Fibroblast of skin of left quadriceps (primary cell): Measurements from ENCODE around the gene CPNE1.

Experiments
- DNase-seq, 2 experiments: peaks; one replicate each; pipeline ENCODE4 v3.0.0-alpha.2; 2013; ENCODE audit warnings: low read depth in 2 of 2

Gene CPNE1

DNA sequence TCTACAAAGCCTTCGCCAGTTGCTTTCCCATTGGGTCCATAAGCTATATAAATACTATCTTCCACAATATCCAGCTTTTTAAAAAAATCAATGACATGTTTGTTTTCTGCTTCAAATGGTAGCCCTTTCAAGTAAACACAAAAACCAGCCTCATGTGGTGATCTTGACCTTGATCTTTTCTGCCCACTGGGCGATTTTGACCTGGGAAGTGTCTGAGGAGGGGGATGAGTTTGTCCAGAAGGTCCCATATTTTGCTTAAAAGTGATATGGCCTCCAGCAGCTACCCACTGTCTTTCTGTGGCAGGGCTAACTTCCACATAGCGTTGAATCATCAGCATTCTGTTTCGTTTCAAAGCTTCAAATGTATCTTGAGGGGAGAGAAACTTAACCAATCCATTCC, 10.8 kb downstream of the CPNE1 start:
- no peak for DNase-seq

DNA sequence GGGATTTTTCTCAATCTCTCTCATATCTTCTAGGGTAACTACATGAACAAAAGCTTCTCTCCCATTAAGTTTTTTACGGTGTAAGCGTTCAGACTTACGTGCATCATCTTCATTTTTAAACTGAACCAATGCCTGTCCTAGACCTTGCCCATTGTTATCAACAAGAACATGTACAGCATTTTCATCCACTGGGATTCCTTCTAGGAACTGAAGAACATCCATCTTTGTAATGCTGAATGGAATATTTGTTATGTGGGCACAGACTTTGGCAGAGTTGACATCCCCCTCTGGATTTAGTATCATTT, 11.3 kb downstream of the CPNE1 start:
- no peak for DNase-seq

DNA sequence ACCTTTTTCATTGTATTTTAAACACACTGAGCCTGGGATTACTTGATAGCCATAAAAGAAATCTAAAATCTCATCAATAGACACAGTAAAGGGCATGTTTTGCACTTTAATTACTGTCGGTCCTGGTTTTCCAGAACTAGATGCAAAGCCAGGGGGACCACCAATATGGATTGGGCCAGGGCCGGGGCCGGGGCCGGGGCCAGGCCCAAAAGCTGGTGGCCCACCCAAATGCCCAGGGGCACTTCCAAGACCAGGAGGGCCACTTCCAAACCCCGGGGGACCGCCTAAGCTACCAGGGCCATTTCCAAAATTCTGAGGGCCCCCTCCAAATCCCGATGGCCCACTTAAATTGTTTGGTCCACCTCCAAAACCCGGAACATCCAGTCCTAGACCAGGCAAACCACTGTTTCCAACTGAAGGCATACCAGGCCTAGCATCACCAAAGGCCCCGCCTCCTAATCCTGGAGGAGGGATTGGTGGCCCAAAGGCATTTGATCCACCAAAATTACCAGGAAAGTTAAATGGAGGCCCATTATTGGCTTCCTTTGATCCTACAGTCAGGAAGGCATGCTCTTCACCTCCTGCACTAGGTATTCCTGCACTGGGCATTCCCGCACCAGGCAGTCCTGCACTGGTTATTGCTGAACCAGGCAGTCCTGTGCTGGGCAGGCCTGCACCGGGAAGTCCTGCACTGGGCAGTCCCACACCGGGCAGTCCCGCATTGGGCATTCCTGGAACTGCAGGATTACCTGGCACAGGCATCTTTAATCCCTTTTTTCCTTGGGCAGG, 11.9 kb downstream of the CPNE1 start:
- no peak for DNase-seq

DNA sequence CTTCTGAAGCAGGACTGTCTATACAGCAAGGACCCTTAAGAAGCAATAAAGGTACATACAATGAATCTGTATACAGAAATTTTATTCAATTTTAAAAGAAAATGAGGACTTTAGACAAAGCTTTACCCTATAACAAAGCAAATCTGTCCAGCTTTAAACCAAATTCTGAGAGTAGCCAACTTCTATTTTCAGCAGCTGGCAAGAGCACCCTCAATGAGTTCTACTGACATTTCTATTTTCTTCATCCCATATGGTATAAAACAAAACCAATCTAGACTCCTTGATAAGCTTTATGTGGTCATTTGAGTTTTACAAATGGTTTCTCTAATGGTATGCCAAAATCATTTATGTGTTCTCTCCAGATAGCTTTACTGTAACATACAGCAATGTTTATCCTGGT, 12.7 kb downstream of the CPNE1 start:
- no peak for DNase-seq

DNA sequence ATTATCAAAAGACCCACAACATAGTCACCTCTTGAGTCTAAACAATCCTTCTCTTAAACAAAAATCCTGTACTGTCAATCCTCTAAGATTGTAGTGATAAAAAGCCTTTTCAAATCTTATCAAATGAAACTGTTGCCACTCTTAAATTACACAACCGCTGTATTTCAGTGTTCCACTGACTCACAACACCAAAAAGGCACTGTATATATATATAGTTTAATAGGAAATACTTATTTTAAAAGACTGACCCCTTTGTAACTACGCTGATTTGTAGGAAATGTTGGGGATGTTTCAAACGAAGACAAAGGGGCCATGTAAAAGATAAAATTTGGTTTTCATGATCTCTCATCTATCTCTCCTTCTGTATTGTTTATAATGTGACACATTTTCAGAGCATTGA, 14.1 kb downstream of the CPNE1 start:
- no peak for DNase-seq

DNA sequence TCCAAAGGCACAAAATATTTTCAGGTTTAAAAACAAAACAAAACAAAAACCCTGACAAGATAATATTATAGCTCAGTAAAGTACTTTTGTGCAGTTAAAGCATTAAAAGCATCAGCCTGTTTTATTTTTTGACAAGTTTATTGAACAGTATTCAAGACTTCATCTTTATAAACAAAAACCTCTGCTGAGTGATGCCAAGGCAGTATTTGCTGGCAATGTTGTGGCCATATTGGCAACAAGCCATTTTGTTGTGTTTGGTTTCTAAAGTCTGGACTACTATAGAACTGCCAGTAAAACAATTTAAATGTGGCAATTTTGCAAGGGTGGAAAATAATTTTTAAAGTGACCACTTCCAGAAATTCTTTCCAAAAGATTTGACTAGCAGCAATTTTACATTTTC, 15.9 kb downstream of the CPNE1 start:
- DNase-seq, result no peak

DNA sequence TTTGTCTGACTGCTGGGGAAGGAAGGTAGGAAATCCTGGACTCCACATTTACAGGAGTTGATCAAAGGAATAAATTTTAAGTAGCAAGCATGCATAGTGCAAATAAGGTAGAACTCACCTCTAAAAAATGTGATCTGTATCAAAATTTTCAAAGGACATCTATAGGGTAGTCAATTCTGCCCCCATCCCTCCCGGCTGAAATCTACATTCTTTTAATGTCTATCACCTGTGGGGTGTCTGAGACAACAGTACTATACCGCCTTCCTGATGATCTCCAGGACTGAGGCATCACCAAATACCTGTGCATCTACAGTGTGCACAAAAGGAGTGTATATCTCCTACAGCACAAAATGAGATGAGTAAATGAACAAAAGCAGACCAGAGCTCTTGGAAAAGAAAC, 19.9 kb downstream of the CPNE1 start:
- DNase-seq, result no peak

DNA sequence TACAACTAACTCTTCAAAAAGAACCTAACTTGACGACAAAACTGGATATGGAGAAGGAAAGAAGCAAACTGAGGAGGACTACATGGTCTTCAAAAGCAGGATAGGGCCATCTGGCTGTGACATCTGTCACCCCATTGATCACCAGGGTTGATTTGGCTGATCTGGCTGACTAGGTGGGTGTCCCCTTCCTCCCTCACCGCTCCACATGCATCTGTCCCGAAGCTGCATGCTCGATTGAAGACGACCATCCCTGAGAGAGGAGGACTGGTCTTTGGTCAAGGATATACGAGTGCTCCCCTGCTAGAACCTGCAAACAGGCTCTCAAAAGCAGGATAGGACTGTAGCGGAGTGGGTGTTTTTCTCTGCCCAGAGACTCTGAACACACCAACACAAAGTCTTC, 21.7 kb downstream of the CPNE1 start:
- DNase-seq, result no peak

DNA sequence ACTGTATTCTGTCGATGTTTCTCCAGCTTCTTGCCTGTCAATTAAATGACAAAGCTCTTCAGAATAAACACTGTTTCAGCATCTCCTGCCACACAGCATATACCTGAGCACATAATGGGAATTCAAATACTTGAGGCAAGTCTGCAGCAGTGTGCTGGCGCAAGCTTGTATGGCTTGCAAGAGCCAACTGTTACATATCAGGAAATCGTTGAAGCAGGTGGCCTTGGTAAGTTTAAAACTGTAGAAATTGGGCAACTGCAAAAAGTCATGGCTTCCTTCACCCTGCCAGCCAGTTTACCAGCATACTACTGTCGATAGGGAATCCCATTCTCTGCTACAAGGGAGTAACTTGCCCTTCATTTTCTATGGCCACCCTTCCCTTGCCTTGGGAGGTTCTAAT, 23.0 kb downstream of the CPNE1 start:
- DNase-seq, result no peak

DNA sequence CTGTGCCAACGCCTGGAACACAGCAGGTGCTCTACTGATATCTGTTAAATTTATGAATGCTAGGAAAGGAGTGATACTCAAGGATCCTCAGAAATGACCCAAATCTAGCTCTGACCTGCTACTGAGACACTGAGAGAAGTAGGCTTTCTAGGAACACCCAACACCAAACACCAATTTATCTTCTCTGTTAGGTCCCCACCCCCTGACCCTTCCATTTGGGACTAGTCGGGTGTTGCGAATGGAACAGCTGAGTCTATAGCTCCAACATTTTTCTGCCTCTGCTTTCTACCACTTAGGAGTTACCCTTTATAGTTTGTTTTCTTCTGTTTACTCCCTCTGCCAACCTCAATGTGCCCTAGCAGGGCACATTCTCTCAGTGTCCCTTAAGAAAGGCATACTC, 24.0 kb downstream of the CPNE1 start:
- DNase-seq, result no peak

DNA sequence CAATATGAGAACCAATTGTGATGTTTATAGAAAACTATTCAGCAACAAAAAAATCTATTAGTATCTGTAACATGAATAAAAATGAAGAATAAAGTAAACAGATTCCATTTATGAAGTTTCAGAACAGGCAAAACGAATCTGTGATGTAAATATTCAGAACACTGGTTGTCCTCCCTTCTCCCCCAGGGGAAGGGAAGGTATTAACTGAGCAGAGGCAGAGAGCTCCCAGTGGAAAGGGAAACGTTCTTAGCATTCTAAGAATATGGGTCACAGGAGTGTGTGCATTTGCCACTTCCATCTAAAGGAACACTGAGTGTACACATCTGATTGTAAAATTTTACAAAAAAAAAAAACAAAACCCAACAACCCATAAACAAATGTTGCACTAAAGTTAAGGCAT, 25.9 kb downstream of the CPNE1 start:
- DNase-seq, result no peak

DNA sequence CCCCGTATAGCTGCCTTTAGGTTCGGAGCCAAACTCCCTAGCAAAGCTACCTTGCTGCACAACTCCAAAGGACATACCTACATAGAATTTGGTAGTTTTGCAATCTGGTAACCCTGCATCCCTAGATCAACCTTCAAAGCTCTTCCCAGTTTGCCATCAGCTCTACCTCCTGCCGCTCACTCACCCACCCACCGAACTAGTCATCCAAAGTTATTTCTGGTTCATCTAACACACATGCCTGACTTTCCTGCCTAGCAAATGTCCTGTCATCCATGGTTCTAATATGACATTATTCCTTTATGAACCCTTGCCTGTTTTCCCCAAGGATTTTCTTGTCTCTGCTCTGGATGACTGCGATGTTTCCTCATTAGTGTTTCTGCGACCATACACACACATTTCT, 27.4 kb downstream of the CPNE1 start:
- DNase-seq, result no peak

DNA sequence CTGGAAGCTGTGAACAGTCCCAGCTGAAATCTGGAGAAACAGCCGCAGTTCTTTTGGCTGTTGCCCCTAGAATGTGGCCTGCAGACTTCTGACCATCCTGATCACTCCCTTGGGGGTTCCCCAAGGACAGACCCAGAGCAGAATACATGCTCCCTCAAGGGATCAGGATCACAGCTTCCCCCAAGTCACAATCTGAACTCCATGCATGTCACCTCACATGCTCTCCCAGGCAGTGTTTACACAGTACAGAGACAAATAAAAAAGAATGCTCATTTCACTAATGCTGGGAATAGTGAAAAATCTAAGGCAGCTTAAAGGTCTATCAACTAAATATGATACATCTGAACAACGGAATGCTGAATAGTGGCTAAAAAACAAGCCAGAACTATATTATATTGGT, 28.6 kb downstream of the CPNE1 start:
- no peak for DNase-seq

DNA sequence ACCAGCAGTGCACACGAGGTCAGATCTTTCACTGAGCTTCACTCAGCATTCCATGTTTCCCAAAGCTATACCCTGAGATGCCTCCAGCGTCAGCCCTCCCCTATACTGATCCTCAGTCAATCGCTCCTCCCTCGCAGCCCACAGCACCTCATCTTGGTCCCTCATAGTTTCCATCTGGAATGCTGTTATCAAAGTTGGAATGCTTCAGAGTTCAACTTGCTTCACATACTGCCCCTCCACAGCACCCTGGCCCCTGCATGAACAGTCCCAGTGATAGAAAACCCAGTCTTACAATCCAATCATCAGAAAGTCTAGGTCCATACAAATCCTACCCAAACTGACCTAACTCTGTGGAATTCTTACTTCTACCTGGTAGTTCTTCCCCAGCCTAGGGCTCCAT, 29.0 kb downstream of the CPNE1 start:
- no peak for DNase-seq

DNA sequence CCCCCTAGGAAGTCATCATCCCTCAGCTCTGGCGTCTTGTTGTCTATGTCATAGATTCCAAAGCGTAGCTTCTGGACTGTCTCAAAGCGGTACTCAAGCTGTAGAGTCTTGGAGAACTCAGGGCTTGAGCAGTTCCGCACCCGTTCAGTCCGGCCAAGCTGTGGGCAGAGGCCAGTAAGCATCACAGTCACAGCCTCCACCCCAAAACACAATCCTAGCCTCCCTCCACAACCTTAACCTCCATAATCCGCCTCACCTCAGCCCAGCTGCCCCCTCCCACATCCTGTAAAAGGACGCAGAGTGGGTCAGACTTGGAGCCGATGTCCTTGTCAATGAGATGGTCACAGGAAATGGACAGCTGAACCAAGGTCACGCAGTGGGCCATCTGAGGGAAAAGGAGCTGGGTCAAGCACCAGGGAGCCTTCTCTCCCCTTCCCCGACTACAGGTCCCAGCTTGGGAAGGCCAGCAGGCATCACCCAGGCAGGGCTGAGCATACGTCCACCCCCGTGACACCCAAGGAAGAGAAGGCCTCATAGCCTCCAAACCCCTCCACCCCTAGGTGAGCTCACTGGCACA, 32.1 kb downstream of the CPNE1 start:
- DNase-seq, result no peak

DNA sequence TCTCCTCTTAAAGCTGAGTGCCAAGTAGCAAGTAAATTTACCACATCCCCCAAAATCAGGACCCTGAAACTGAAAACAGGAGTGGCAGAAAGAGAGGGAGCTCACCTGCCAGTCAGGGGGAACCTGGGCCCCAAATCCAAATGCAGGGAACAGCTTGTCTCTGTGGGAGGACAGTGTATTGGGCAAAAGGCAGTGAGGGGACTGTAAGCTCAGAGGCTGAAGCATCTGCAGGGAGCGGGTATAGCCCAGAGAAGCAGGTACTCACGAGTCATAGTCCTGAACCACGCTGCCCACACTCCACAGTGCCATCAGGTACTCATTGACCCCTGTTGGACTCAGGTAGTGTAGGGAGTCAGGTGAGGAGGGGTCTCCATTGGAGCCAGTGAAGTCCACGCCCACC, 34.1 kb downstream of the CPNE1 start:
- no peak for DNase-seq

DNA sequence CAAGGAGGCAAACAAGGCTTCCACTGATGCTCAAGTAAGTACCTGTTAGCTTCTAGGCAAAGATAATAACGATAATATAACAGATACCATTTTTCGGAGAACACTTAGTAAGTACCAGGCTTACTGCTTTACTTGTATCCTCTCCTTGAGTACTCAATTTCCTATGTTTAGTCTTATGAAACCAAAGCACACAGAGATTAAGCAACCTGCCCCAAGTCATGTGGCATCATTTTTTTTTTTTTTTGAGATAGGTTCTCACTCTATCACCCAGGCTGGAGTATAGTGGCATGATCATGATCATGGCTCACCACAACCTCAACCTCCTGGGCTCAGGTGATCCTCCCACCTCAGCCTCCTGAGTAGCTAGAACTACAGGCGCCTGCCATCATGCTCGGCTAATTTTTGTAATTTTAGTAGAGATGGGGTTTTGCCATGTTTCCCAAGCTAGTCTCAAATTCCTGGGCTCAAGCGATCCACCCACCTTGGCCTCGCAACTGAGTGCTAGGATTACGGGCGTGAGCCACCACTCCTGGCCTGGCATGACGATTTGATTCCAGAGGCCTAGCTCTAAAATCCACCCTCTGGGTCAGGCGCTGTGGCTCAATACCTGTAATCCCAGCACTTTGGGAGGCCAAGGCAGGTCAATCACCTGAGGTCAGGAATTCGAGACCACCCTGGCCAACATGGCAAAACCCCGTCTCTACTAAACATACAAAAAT, 35.1 kb downstream of the CPNE1 start:
- DNase-seq, result no peak

DNA sequence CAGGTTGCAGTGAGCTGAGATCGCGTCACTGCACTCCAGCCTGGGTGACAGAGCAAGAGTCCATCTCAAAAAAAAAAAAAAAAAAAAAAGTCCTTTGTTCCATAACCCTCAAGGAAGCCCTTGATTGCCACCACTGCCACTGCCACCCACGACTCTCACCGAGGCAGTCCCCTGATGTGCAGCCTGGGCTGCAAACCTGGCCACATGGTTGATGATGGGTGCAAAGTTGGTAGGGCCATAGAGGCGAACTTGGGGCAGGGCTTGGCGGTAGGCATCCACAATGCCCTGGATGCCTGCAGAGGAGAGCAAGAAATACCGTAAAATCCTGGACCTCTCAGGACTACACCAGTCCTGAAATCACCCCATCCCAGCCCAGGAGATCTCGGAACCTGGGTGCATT, 37.6 kb downstream of the CPNE1 start:
- DNase-seq, result no peak

DNA sequence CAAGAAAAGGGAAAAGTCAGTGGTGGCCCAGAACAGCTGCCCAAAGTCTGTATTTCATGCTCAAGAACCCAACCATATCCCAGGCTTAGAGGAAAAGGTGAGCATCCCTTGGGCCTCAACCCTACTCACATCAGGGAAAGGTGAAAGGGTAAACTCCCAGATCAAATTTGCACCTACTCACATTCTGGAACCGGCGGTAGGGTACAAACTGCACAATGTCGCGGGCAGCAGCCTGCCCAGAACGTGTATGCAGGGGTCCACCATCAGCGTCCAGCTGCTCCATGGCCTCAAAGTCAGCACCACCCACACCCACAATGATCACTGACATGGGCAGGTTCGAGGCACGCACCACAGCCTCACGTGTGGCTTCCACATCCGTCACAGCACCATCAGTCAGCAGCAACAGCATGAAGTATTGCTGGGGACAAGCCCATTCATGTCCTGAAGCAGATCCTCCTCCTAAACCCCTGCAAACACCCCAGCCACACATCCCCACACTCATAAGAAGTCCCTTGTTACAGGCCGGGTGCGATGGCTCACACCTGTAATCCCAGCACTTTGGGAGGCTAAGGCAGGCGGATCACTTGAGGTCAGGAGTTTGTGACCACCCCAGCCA, 38.2 kb downstream of the CPNE1 start:
- DNase-seq, result no peak

DNA sequence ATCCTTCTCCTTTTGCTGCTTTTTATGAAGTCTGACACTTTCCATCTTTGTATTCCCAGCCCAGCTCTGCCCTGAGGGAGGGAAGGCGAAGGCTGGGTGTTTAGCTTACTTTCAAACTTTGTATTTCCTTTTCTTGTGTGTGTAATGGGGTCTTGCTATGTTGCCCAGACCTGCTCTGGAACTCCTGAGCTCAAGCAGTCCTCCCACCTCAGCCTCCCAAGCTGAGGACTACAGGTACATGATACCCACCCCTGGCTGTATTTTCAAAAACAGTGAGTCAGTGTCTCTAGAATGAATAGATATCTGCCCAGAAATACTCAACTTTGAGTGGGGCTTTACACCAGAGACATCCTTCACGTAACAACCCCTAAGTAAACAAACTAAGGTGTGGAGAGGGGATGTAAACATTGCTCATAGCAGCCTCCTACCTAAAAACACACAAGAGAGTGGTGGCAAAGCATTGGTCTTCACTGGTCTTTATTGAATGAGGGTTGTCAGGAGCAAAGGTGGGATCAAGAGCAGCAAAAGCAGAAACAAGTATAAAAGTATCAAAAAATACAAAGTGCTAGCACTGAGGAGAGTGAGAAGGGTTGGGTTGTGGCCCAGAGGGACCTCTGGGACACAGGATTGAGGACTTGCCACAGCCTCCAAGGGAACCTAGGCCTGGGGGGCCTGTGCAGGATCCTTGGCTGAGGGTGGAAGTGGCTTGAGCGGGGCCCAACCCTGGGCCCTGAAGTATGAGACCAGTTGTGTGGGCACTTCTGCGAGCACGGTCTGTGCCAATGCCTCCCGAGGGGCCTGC, 38.9 kb downstream of the CPNE1 start:
- no peak for DNase-seq

DNA sequence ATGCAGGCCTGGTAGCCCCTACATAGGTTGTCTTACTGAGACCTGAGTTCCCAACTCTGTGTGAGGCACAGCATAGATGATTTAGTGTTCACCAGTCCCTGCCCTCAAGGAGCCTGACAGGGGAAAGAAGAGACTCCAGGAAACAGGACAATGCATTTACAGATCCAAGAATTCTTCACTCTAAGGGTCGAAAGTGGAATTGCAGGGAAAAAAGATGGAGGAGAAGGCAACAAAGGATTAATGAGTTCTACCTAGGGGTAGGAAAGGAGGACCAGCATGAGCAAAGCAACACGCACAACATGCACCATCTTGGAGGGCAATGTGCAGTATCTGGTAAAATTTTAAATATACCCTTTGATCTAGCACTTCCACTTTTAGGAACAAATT, 43.1 kb downstream of the CPNE1 start:
- DNase-seq, result no peak
